CD4-positive, alpha-beta T cell treated with Interleukin-6 for 4 hours (primary cell): ENCODE results near the gene FOXK2.
"Not testable (repeated sequence)": the region's sequence is repeated elsewhere in the genome, so short reads cannot be mapped to it uniquely, and the experiment has no call there.

ENCODE experiments used
- DNase-seq: peaks from one replicate; pipeline ENCODE4 v3.0.0-alpha.2; 2020; ENCODE audit warnings: mixed read lengths

FOXK2 gene

GRCh38 chr17:82534401-82534812 lies 14.9 kb downstream of the FOXK2 start:
- DNase-seq = no peak

- no peak for DNase-seq
Measured at GRCh38 chr17:82536512-82537201, 17.1 kb downstream of the FOXK2 start.

- DNase-seq = not testable (repeated sequence)
Measured at GRCh38 chr17:82537228-82537627, 17.7 kb downstream of the FOXK2 start.

- DNase-seq = not testable (repeated sequence)
Measured at GRCh38 chr17:82539076-82539475, 19.5 kb downstream of the FOXK2 start.

GRCh38 chr17:82542439-82542838 lies 22.9 kb downstream of the FOXK2 start:
- DNase-seq = no peak

DNA sequence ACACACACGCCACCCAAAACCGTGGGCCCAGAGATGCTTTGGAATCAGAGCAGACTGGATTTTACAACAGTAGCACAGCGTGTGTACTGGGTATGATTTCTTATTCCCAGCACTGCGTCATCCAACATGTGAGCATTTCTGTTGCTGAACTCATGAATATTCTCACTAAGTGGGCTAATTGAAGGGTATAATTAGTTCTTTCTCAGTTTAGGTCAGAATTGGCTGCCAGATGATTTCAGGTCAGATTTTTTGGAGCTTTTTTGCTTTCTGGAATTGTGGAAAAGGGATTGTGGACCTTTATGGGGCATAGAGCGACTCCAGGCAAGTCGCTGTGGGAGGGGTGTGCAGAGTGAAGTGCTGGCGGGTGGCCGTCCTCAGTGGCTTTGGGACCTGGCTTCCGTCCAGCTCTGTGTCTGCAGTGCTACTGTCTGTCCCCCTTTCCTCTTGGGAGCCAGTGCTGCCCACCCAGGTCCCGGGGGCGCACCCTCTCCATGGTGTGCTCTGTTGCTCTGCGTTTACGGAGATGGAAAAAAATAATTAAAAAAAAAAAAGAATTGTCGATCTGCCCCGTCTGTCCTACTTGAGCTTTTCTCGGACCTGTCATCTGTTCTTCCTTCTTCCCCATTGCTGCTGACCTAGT lies 25.0 kb downstream of the FOXK2 start:
- no peak for DNase-seq

GRCh38 chr17:82545071-82545462 lies 25.5 kb downstream of the FOXK2 start:
- DNase-seq = no peak

- no peak for DNase-seq
Measured at GRCh38 chr17:82547981-82548380, 28.4 kb downstream of the FOXK2 start.

- DNase-seq = no peak
Measured at GRCh38 chr17:82548681-82549303, 29.3 kb downstream of the FOXK2 start.

- DNase-seq = peak; percentile 79
Measured at GRCh38 chr17:82551779-82552457, 32.4 kb downstream of the FOXK2 start.

DNA sequence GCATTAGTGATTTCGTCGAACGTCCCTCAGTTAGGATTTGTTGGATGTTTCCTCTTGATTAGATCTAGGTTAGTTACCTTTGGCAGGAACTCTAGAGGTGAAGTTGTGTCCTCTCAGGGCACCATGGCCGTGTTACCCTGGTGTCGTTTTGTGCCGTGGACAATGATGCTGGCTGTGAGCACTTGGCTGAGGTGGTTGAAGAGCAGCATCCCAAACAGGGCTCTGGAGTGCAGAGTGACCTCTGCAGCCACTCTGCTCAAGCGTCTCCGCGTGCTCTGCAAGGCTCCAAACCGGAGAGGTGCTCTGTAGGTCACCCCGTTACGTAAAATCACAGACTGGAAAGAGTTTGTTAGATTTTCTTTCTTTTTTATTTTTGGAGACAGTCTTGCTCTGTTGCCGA lies 33.0 kb downstream of the FOXK2 start:
- no peak for DNase-seq

GRCh38 chr17:82553210-82553930 lies 33.8 kb downstream of the FOXK2 start:
- DNase-seq = no peak

DNA sequence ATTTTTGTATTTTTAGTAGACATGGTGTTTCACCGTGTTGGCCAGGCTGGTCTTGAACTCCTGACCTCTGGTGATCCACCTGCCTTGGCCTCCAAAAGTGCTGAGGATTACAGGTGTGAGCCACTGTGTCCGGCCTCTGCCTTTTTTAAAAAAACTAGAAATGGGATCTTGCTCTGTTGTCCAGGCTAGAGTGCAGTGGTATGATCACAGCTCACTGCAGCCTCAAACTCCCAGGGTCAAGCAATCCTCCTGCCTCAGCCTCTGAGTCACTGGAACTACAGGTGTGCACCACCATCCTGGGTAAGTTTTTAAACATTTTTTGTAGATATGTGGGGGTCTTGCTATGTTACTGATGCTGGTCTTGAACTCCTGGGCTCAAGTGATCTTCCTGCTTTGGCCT lies 38.0 kb downstream of the FOXK2 start:
- DNase-seq = not testable (repeated sequence)

GRCh38 chr17:82559566-82560251 lies 40.2 kb downstream of the FOXK2 start:
- no peak for DNase-seq

DNA sequence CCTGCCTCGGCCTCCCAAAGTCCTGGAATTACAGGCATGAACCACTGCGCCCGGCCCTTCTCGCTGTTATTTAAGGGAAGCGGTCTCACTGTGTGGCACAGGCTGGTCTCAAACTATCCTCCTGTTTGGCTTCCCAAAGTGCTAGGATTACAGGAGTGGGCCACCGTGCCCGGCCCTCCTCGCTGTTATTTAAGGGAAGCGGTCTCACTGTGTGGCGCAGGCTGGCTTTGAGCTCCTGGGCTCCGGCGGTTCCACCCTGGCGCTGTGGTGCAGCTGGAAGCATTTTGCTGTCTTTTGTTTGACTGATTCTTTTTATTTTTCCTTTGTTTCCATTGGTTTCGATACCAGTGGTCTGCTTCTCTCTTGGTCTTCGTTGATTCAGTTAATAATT lies 40.7 kb downstream of the FOXK2 start:
- no peak for DNase-seq

GRCh38 chr17:82560802-82561428 lies 41.4 kb downstream of the FOXK2 start:
- DNase-seq = no peak

- DNase-seq = no peak
Measured at GRCh38 chr17:82561429-82562035, 42.0 kb downstream of the FOXK2 start.

- DNase-seq = not testable (repeated sequence)
Measured at GRCh38 chr17:82562718-82563220, 43.2 kb downstream of the FOXK2 start.

GRCh38 chr17:82563318-82563717 lies 43.8 kb downstream of the FOXK2 start:
- no peak for DNase-seq

GRCh38 chr17:82563745-82564144 lies 44.2 kb downstream of the FOXK2 start:
- not testable (repeated sequence) for DNase-seq

DNA sequence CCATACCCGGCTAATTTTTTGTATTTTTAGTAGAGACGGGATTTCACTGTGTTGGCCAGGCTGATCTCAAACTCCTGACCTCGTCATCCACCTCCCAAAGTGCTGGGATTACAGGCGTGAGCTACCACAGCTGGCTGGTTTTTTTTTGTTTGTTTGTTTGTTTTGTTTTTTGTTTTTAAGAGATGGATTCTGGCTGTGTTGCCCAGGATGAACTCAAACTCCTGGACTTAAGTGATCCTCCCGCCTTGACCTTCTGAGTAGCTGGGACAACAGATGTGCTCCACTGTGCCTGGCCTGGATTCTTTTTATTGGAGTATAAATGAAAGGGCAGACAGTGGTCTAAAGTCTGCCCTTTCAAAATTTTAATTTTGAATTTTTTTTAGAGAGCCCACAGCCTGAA lies 44.7 kb downstream of the FOXK2 start:
- no peak for DNase-seq
